Neural cell (in vitro differentiated cells): ENCODE measurements around the gene CLTB.

ENCODE experiments used
- CTCF ChIP-seq: fragments of 450-650 bp; IDR thresholded peaks from 2 replicates; pipeline ENCODE4 v1.5.1; 2014; ENCODE audit warnings: antibody characterized with exemption, mild to moderate bottlenecking, moderate library complexity; ENCODE audit not compliant: poor library complexity, severe bottlenecking
- EP300 ChIP-seq: fragments of 450-650 bp; conservative IDR thresholded peaks from 2 replicates; pipeline ENCODE4 v1.6.1; 2014; ENCODE audit warnings: antibody characterized with exemption, mild to moderate bottlenecking, moderate library complexity; ENCODE audit not compliant: poor library complexity, severe bottlenecking
- EZH2 ChIP-seq: fragments of 200-600, 300-800 bp; shearing (Covaris generic), sonication (generic); IDR thresholded peaks from 2 replicates; pipeline ENCODE4 v1.6.1; 2014; ENCODE audit warnings: antibody characterized with exemption, low read length, borderline replicate concordance, mild to moderate bottlenecking; ENCODE audit not compliant: insufficient read depth, poor library complexity, severe bottlenecking
- MXI1 ChIP-seq: fragments of 450-650 bp; conservative IDR thresholded peaks from 2 replicates; pipeline ENCODE4 v1.6.1; 2014; ENCODE audit warnings: antibody characterized with exemption, mild to moderate bottlenecking; ENCODE audit not compliant: poor library complexity, severe bottlenecking
- POLR2AphosphoS5 ChIP-seq: IDR thresholded peaks from 2 replicates; pipeline ENCODE4 v1.6.1; 2012
- RAD21 ChIP-seq: fragments of 450-650 bp; conservative IDR thresholded peaks from 2 replicates; pipeline ENCODE4 v1.6.1; 2014; ENCODE audit warnings: antibody characterized with exemption, mild to moderate bottlenecking, moderate library complexity
- REST ChIP-seq: IDR thresholded peaks from 2 replicates; pipeline ENCODE4 v1.6.1; 2012; ENCODE audit warnings: borderline replicate concordance
- SMC3 ChIP-seq: fragments of 450-650 bp; conservative IDR thresholded peaks from 2 replicates; pipeline ENCODE4 v1.6.1; 2014; ENCODE audit warnings: antibody characterized with exemption, mild to moderate bottlenecking, moderate library complexity; ENCODE audit not compliant: poor library complexity
- TAF1 ChIP-seq: IDR thresholded peaks from 2 replicates; pipeline ENCODE4 v1.6.1; 2012; ENCODE audit warnings: low read depth

GRCh38 chr5:176416965-176417364 lies 626 bp upstream of the CLTB start:
- no peak for TF ChIP-seq REST
- no peak for TF ChIP-seq POLR2AphosphoS5
- TF ChIP-seq CTCF, result no peak
- no peak for TF ChIP-seq SMC3
- no peak for TF ChIP-seq EP300
- no peak for TF ChIP-seq EZH2
- TF ChIP-seq TAF1, result no peak
- no peak for TF ChIP-seq MXI1
- no peak for TF ChIP-seq RAD21
